ENCODE data around the gene COL27A1. TPM values are rescaled to one million over a fixed set of nuclear protein-coding genes. Genes with fewer than 3 reads are reported as not detected.

Gene COL27A1
- polyA plus RNA-seq, 1 of the 3 experiments (the other 2 are of a cell fraction) = 8.7 TPM

GRCh38 chr9:114132550-114132918, 22.8 kb upstream of the COL27A1 start:
- CTCF ChIA-PET = interaction anchor here (1.2 to 1.6 kb wide), 3 partner anchors 14 to 158 kb away, joined by 3 to 11 read pairs (median 3); no protein-coding TSS in a partner anchor
- H3K9me2 ChIP-seq = no peaks in the 10 kb centered on the region

DNA sequence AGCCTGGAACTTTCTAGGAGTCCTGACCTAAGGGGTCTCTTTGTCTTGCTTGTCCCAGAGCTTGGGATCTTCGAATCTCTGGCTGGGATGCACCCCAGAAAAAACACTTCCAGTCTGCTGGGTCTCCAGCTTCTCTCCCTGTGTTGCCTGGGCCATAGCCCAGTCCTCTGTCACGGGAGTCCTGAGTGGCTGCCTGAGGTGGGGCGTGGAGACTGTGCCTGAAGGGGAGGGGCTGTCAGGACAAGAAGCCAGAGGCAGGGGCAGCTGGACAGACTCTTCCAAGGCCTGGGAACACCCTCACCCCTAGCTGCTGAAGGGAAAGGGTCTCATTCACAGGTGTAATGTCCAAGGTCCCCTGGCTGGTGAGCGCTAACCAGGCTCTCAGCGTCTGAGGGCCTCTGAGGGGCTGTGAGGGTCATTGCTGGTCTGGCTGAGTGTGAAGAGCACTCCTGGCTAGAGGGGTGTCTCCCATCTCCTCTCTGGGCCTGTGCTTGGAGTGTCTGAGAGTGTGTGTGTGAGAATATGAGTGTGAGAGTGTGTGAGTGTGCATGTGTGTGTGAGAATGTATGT, 20.4 kb upstream of the COL27A1 start:
- no peaks in the 10 kb centered on the region for H3K9me2 ChIP-seq
- no peak for DNase-seq
- 67% methylated on average over 2 of the region's 5 CpGs for WGBS (ENCODE audit: low lambda C conversion rate)
- POLR2A ChIA-PET = no interaction called here
- no peaks in the 10 kb centered on the region for H3K36me3 ChIP-seq (replicated peaks in 1 of 2; ENCODE audit: control insufficient read depth in 1 of 2, insufficient read depth in 2 of 2, low read length in 1 of 2)
- no peak overlapping the region for H3K4me3 ChIP-seq (ENCODE audit: low read depth in 2 of 2, low read length in 1 of 2)
- no peaks in the 10 kb centered on the region for H3K9me3 ChIP-seq
- CTCF ChIA-PET = interaction anchor here (1.5 to 1.7 kb wide), 3 partner anchors 9 to 137 kb away, joined by 3 to 7 read pairs (median 4); partner anchors contain the start of gene COL27A1
- H3K27me3 ChIP-seq (ENCODE audit: insufficient read depth) = peaks cover 28% of the 10 kb centered on the region
- no peaks in the 10 kb centered on the region for H3K79me2 ChIP-seq (ENCODE audit: insufficient read depth)
- no peak for TF ChIP-seq TCF12 (IDR thresholded peaks at IDR 0.05)
- no peak for TF ChIP-seq NRF1 (IDR thresholded peaks at IDR 0.05; ENCODE audit: low read depth, low read length)
- no peak for TF ChIP-seq POLR2AphosphoS5 (IDR thresholded peaks at IDR 0.05; ENCODE audit: low read depth, low read length)
- no peak for TF ChIP-seq FOXJ3 (CRISPR knock-in tag; IDR thresholded peaks at IDR 0.05)
- TF ChIP-seq GATA2 (CRISPR knock-in tag; IDR thresholded peaks at IDR 0.05) = no peak
- no peak for TF ChIP-seq RXRA (IDR thresholded peaks at IDR 0.05; ENCODE audit: borderline replicate concordance, low read depth)
- TF ChIP-seq EP300 (IDR thresholded peaks at IDR 0.05; ENCODE audit: borderline replicate concordance in 1 of 2, low read depth in 1 of 2, low read length in 1 of 2) = no peak
- no peak for TF ChIP-seq JUND (IDR thresholded peaks at IDR 0.05)
- TF ChIP-seq ZBTB33 (IDR thresholded peaks at IDR 0.05; ENCODE audit: borderline replicate concordance, low read depth) = no peak
- no peak for TF ChIP-seq TAF1 (IDR thresholded peaks at IDR 0.05; ENCODE audit: borderline replicate concordance, low read depth, low read length)
- no peak for TF ChIP-seq FOXM1 (IDR thresholded peaks at IDR 0.05; ENCODE audit: low read depth)
- TF ChIP-seq RCOR1 (IDR thresholded peaks at IDR 0.05; ENCODE audit: low read length) = no peak
- TF ChIP-seq, protein P1, sequence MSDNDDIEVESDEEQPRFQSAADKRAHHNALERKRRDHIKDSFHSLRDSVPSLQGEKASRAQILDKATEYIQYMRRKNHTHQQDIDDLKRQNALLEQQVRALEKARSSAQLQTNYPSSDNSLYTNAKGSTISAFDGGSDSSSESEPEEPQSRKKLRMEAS (IDR thresholded peaks at IDR 0.05; ENCODE audit: low read depth) = no peak
- TF ChIP-seq MEF2A (IDR thresholded peaks at IDR 0.05; ENCODE audit: borderline replicate concordance, low read depth) = no peak
- H3K9ac ChIP-seq = no peak overlapping the region
- H3K4me1 ChIP-seq (ENCODE audit: control insufficient read depth in 1 of 2, insufficient read depth in 2 of 2, low read depth in 1 of 2, low read length in 1 of 2) = no peaks in the 10 kb centered on the region
- no peak overlapping the region for H3K27ac ChIP-seq (ENCODE audit: low read depth in 2 of 2, low read length in 1 of 2)
- H3K4me2 ChIP-seq = no peak overlapping the region
- no peak overlapping the region for H2AFZ ChIP-seq (ENCODE audit: low read depth)
- H4K20me1 ChIP-seq (ENCODE audit: insufficient read depth) = no peaks in the 10 kb centered on the region
- no peaks in the 10 kb centered on the region for H3F3A ChIP-seq (replicated peaks; ENCODE audit: insufficient read depth)

More at GRCh38 chr9:114132550-114132918, 22.8 kb upstream of the COL27A1 start:
- no peaks in the 10 kb centered on the region for H3K79me2 ChIP-seq (ENCODE audit: insufficient read depth)
- POLR2A ChIA-PET = no interaction called here
- H4K20me1 ChIP-seq (ENCODE audit: insufficient read depth) = no peaks in the 10 kb centered on the region
- no peak for DNase-seq
- no peaks in the 10 kb centered on the region for H3K4me1 ChIP-seq (ENCODE audit: control insufficient read depth in 1 of 2, insufficient read depth in 2 of 2, low read depth in 1 of 2, low read length in 1 of 2)
- H3F3A ChIP-seq (replicated peaks; ENCODE audit: insufficient read depth) = no peaks in the 10 kb centered on the region
- no peak overlapping the region for H3K27ac ChIP-seq (ENCODE audit: low read depth in 2 of 2, low read length in 1 of 2)
- TF ChIP-seq YY1 (IDR thresholded peaks at IDR 0.05; ENCODE audit: low read depth) = no peak
- no peak for TF ChIP-seq EZH2phosphoT487 (IDR thresholded peaks at IDR 0.05; ENCODE audit: borderline replicate concordance, low read depth)
- no peak for TF ChIP-seq GABPA (IDR thresholded peaks at IDR 0.05; ENCODE audit: low read depth)
- no peak for TF ChIP-seq USF1 (IDR thresholded peaks at IDR 0.05; ENCODE audit: borderline replicate concordance, low read depth)
- TF ChIP-seq CHD2 (IDR thresholded peaks at IDR 0.05; ENCODE audit: low read length, partially characterized antibody) = no peak
- no peak for TF ChIP-seq USF2 (IDR thresholded peaks at IDR 0.05; ENCODE audit: borderline replicate concordance, low read depth, low read length)
- WGBS (ENCODE audit: low lambda C conversion rate) = 90% methylated on average over 7 of the region's 7 CpGs
- H2AFZ ChIP-seq (ENCODE audit: low read depth) = no peak overlapping the region
- H3K9ac ChIP-seq = no peak overlapping the region
- H3K27me3 ChIP-seq (ENCODE audit: insufficient read depth) = peaks cover 24% of the 10 kb centered on the region
- H3K36me3 ChIP-seq (replicated peaks in 1 of 2; ENCODE audit: control insufficient read depth in 1 of 2, insufficient read depth in 2 of 2, low read length in 1 of 2) = no peaks in the 10 kb centered on the region
- H3K4me3 ChIP-seq (ENCODE audit: low read depth in 2 of 2, low read length in 1 of 2) = no peak overlapping the region
- no peak overlapping the region for H3K4me2 ChIP-seq
- no peaks in the 10 kb centered on the region for H3K9me3 ChIP-seq
